Lower lobe of right lung (tissue), 2 donors: ENCODE measurements around the gene UBE3A. TPM values are rescaled to one million over a fixed set of nuclear protein-coding genes. Genes with fewer than 3 reads are reported as not detected.

ENCODE experiments used
- ATAC-seq, 2 donors: fragments of 200-7000 bp; cut with Tn5 transposase; one replicate each; pipeline ENCODE4 v1.9.1; 2020 to 2022; ENCODE audit warnings: mild to moderate bottlenecking in 2 of 2, moderate library complexity in 2 of 2
- DNase-seq: peaks from one replicate; pipeline ENCODE4 v3.0.0-alpha.2; 2020
- H3K27ac ChIP-seq: fragments of 200-600 bp; one replicate; pipeline ENCODE4 v1.8.0; 2022
- H3K27me3 ChIP-seq: fragments of 200-600 bp; one replicate; pipeline ENCODE4 v1.8.0; 2022; ENCODE audit warnings: low read depth
- H3K36me3 ChIP-seq: fragments of 200-600 bp; one replicate; pipeline ENCODE4 v1.8.0; 2022; ENCODE audit warnings: mild to moderate bottlenecking
- H3K4me1 ChIP-seq: fragments of 200-600 bp; one replicate; pipeline ENCODE4 v1.8.0; 2022
- H3K4me3 ChIP-seq: fragments of 200-600 bp; one replicate; pipeline ENCODE4 v1.8.0; 2022; ENCODE audit warnings: mild to moderate bottlenecking
- H3K9me3 ChIP-seq: fragments of 200-600 bp; one replicate; pipeline ENCODE4 v1.8.0; 2022
- intact Hi-C: fragments of 100-400 bp; cut with DNase I; formaldehyde crosslinking; loops from one replicate; pipeline ENCODE4 v1.11.0; 2022
- total RNA-seq: library from RNA; stranded (reverse); fragmentation: NEBNext Ultra II Directional; extraction: Animal tissue kit (Norgen Biotek cat#: 25700); gene quantifications from one replicate; pipeline ENCODE4 v1.2.1, GENCODE V29; 2021
- TF ChIP-seq, protein P1 (sequence below): fragments of 200-600 bp; IDR thresholded peaks from one replicate; pipeline ENCODE4 v1.8.0; 2022; ENCODE audit warnings: antibody characterized with exemption, mild to moderate bottlenecking
- donor health status: DM: no; HTN: yes; CAD: no; lungs with severe emphysema.

UBE3A gene
- total RNA-seq, 1 donor from 2014 or later = 86.1 TPM

DNA sequence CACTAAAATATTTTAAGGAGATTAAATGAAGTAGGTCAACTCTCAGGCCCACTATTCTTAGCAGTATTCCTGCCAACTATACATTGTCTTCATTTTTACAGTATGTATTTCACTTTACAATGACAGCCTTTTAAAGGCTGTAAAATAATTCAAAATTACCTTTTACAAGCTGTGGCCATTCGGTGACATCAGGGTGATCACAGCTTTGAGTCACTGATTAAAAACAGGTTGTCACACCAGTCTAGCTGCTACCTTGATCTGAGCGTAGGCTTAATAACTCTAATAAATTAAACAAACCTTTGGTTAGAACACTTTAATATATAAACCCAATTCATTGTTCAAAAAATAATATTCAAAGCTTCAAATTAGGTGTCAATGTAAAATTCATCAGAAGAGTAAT, 29.9 kb downstream of the UBE3A start:
- no peaks in the 10 kb centered on the region for H3K27me3 ChIP-seq
- intact Hi-C loops = no loop called here
- no peaks in the 10 kb centered on the region for H3K36me3 ChIP-seq
- DNase-seq = no peak
- H3K4me1 ChIP-seq = peaks cover 21% of the 10 kb centered on the region
- no peaks in the 10 kb centered on the region for H3K9me3 ChIP-seq
- H3K4me3 ChIP-seq = no peak overlapping the region
- TF ChIP-seq, protein P1, sequence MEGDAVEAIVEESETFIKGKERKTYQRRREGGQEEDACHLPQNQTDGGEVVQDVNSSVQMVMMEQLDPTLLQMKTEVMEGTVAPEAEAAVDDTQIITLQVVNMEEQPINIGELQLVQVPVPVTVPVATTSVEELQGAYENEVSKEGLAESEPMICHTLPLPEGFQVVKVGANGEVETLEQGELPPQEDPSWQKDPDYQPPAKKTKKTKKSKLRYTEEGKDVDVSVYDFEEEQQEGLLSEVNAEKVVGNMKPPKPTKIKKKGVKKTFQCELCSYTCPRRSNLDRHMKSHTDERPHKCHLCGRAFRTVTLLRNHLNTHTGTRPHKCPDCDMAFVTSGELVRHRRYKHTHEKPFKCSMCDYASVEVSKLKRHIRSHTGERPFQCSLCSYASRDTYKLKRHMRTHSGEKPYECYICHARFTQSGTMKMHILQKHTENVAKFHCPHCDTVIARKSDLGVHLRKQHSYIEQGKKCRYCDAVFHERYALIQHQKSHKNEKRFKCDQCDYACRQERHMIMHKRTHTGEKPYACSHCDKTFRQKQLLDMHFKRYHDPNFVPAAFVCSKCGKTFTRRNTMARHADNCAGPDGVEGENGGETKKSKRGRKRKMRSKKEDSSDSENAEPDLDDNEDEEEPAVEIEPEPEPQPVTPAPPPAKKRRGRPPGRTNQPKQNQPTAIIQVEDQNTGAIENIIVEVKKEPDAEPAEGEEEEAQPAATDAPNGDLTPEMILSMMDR = no peak
- H3K27ac ChIP-seq = no peak overlapping the region
- ATAC-seq = no peak

DNA sequence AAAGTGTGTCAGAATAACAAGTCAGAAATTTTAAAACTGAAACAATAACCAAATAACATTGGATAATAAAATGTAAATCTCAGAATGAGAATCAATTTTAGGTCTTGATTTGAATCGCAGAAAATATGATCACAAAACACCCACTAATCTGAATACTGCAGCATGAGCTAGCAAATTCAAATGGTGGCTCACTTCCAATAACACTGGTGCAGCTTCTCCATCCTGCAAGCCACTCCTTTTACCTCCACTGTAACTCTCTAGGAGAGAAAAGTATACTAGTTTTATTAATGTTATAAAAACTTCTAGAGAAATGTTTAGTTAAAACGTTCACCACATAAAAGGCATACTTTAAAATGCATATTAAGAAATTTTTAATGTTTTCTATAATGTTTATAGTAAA, 30.4 kb downstream of the UBE3A start:
- H3K4me3 ChIP-seq = no peak overlapping the region
- TF ChIP-seq, protein P1 = no peak
- no peak overlapping the region for H3K27ac ChIP-seq
- intact Hi-C loops = no loop called here
- H3K27me3 ChIP-seq = no peaks in the 10 kb centered on the region
- DNase-seq = no peak
- H3K9me3 ChIP-seq = no peaks in the 10 kb centered on the region
- H3K4me1 ChIP-seq = peaks cover 21% of the 10 kb centered on the region
- H3K36me3 ChIP-seq = no peaks in the 10 kb centered on the region
- no peak for ATAC-seq

DNA sequence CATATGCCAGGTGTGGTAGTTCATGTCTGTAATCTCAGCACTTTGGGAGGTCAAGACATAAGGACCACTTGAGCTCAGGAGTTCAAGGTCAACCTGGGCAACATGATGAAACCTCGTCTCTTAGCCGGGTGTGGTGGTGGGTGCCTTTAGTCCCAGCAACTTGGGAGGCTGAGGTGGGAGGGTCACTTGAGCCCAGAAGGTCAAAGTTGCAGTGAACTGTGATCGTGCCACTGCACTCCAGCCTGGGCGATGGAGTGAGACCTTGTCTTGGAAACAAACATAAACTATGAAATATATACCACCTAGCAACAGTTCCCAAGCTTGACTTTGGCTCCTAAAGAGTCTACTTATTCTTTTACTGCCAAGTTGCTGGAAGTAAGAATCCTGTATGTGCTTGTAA, 30.9 kb downstream of the UBE3A start:
- intact Hi-C loops = no loop called here
- Histone ChIP-seq H3K4me3 (no peak overlapping the region), H3K9me3 (no peaks in the 10 kb centered on the region), H3K27ac (no peak overlapping the region), H3K4me1 (peaks cover 21% of the 10 kb centered on the region), H3K36me3 (no peaks in the 10 kb centered on the region), H3K27me3 (no peaks in the 10 kb centered on the region)
- TF ChIP-seq, protein P1 = no peak
- DNase-seq = no peak
- no peak for ATAC-seq

DNA sequence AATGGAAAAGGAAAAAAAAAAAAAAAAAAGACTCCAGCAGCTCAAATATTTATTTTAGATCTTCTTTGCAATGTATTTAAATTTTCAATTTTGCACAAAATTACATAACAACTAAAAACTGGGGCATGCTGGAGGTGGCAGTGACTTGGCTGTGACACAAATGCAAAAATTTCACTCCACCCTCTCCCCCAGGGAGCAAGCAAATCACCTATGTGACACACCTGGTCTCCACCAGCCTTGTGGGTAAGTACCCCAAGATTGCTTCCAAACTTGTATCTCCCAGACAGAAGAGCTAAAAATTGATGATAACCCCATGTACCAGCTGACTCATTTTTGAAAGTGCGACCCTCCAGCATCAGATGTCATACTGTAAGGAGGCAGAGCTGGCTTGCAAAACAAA, 32.0 kb downstream of the UBE3A start:
- peaks cover 21% of the 10 kb centered on the region for H3K4me1 ChIP-seq
- DNase-seq = no peak
- no peak for ATAC-seq
- peaks cover 7% of the 10 kb centered on the region for H3K36me3 ChIP-seq
- H3K9me3 ChIP-seq = no peaks in the 10 kb centered on the region
- no peak overlapping the region for H3K27ac ChIP-seq
- H3K27me3 ChIP-seq = no peaks in the 10 kb centered on the region
- TF ChIP-seq, protein P1 = no peak
- no peak overlapping the region for H3K4me3 ChIP-seq
- intact Hi-C loops = no loop called here

DNA sequence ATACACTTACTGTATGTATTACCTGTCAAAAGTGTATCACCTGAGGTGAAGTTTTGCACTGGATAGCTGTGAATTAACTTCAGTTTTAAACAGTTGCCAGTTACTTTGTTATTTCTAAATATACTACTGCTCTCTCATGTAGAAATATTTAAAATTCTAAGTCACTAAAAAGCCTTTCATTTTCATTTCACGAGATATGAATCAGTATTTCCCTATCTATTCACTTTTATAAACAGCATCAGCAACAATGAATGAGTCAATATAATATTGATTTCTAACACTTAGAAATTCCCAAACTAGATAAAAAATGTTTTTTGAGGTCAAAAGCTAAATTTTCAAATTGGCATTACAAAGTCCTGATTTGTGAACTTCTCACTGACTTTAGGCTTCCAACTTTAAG, 32.6 kb downstream of the UBE3A start:
- H3K27me3 ChIP-seq = no peaks in the 10 kb centered on the region
- H3K36me3 ChIP-seq = peaks cover 7% of the 10 kb centered on the region
- peaks cover 15% of the 10 kb centered on the region for H3K4me1 ChIP-seq
- intact Hi-C loops = no loop called here
- ATAC-seq (no peak), DNase-seq (no peak)
- H3K27ac ChIP-seq = no peak overlapping the region
- TF ChIP-seq, protein P1 = no peak
- no peak overlapping the region for H3K4me3 ChIP-seq
- no peaks in the 10 kb centered on the region for H3K9me3 ChIP-seq

DNA sequence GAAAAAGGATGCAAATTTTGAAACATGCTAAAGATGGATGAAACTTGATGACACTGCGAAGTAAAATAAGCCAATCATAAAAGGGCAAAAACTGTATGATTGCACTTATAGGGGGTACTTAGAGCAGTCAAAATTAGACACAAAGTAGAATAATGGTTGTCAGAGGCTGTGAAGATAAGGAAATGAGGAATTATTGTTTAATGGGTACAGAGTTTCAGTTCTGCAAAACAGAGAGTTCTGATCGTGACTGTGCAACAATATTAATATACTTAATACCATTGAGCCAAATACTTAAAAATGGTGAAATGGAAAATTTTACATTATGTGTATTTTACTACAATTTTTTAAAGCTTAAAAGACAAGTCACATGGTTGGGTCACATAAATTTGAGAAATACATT, 35.1 kb downstream of the UBE3A start:
- intact Hi-C loops = no loop called here
- Histone ChIP-seq H3K27ac (no peak overlapping the region), H3K9me3 (no peaks in the 10 kb centered on the region), H3K27me3 (no peaks in the 10 kb centered on the region), H3K4me3 (no peak overlapping the region), H3K4me1 (peaks cover under 1% of the 10 kb centered on the region), H3K36me3 (peaks cover 7% of the 10 kb centered on the region)
- no peak for ATAC-seq
- DNase-seq = no peak
- TF ChIP-seq, protein P1 = no peak
